PFSK-1 (cell line): Measurements from ENCODE around the gene SNX5.

Experiments
- FOXP2 ChIP-seq: optimal IDR thresholded peaks from 2 replicates; pipeline ENCODE3; 2011; ENCODE audit warnings: borderline replicate concordance, control low read depth, inconsistent platforms; ENCODE audit not compliant: insufficient read depth; ENCODE audit errors: extremely low read length, extremely low read depth
- POLR2AphosphoS5 ChIP-seq: IDR thresholded peaks from 2 replicates; pipeline ENCODE4 v1.6.1; 2012; ENCODE audit warnings: low read depth, mild to moderate bottlenecking, control low read depth, low read length, moderate library complexity
- REST ChIP-seq, 2 experiments: IDR thresholded peaks; 2 replicates each; pipeline versions ENCODE4 v1.6.1 to v1.8.0; 2011 to 2012; ENCODE audit warnings: low read depth in 2 of 2, low read length in 2 of 2, control low read depth in 1 of 2, inconsistent platforms in 1 of 2, mild to moderate bottlenecking in 1 of 2, moderate library complexity in 1 of 2; ENCODE audit not compliant: insufficient read depth in 1 of 2
- SIN3A ChIP-seq: IDR thresholded peaks from 2 replicates; pipeline ENCODE4 v1.6.1; 2012; ENCODE audit warnings: mild to moderate bottlenecking, low read length, moderate library complexity, borderline replicate concordance; ENCODE audit not compliant: insufficient read depth
- TAF1 ChIP-seq: IDR thresholded peaks from 2 replicates; pipeline ENCODE4 v1.6.1; 2012; ENCODE audit warnings: low read length, control low read depth, borderline replicate concordance; ENCODE audit not compliant: insufficient read depth

Gene SNX5

GRCh38 chr20:17995967-17996819, 27.6 kb upstream of the SNX5 start:
- no peak for TF ChIP-seq SIN3A
- no peak for TF ChIP-seq POLR2AphosphoS5
- TF ChIP-seq FOXP2 = no peak
- TF ChIP-seq REST (IDR thresholded peaks at IDR 0.05; ENCODE audit: insufficient read depth in 1 of 2, low read depth in 2 of 2, low read length in 2 of 2) = no peak
- no peak for TF ChIP-seq TAF1

GRCh38 chr20:17993546-17993945, 25.0 kb upstream of the SNX5 start:
- TF ChIP-seq TAF1 = no peak
- no peak for TF ChIP-seq REST (IDR thresholded peaks at IDR 0.05; ENCODE audit: insufficient read depth in 1 of 2, low read depth in 2 of 2, low read length in 2 of 2)
- no peak for TF ChIP-seq FOXP2
- TF ChIP-seq SIN3A = no peak
- TF ChIP-seq POLR2AphosphoS5 = no peak

- TF ChIP-seq POLR2AphosphoS5 = no peak
- TF ChIP-seq SIN3A = no peak
- no peak for TF ChIP-seq REST (IDR thresholded peaks at IDR 0.05; ENCODE audit: insufficient read depth in 1 of 2, low read depth in 2 of 2, low read length in 2 of 2)
- TF ChIP-seq TAF1 = no peak
- TF ChIP-seq FOXP2 = no peak
Observed at GRCh38 chr20:17992847-17993513, 24.4 kb upstream of the SNX5 start.

GRCh38 chr20:17992224-17992637, 23.6 kb upstream of the SNX5 start:
- TF ChIP-seq POLR2AphosphoS5 = no peak
- no peak for TF ChIP-seq REST (IDR thresholded peaks at IDR 0.05; ENCODE audit: insufficient read depth in 1 of 2, low read depth in 2 of 2, low read length in 2 of 2)
